CD4-positive, alpha-beta T cell treated with Interleukin-2 at 100 ng/mL for 4 hours (primary cell): ENCODE results near the gene HOXB4.

Experiments
- DNase-seq: peaks from one replicate; pipeline ENCODE4 v3.0.0-alpha.2; 2020; ENCODE audit warnings: low spot score

The HOXB4 gene

GRCh38 chr17:48528936-48529682, 49.0 kb downstream of the HOXB4 start:
- DNase-seq, result no peak

GRCh38 chr17:48528153-48528935, 49.8 kb downstream of the HOXB4 start:
- no peak for DNase-seq

- no peak for DNase-seq
Measured at GRCh38 chr17:48527547-48527932, 50.6 kb downstream of the HOXB4 start.

GRCh38 chr17:48526608-48527546, 51.3 kb downstream of the HOXB4 start:
- DNase-seq, result no peak
